CD4-positive, CD25-positive, alpha-beta regulatory T cell (primary cell): ENCODE measurements around the gene CEP112. TPM values are rescaled to one million over a fixed set of nuclear protein-coding genes. Genes with fewer than 3 reads are reported as not detected.

Experiments
- ATAC-seq, 2 donors: fragments of 150-1000 bp; cut with Tn5 transposase; one replicate each; pipeline ENCODE4 v1.10.0; 2021; ENCODE audit warnings: low read depth in 2 of 2, moderate number of reproducible peaks in 2 of 2, moderate library complexity in 1 of 2
- DNase-seq, 3 donors: peaks; one replicate each; pipeline versions ENCODE4 v3.0.0 to v3.0.0-alpha.2; 2012 to 2022; ENCODE audit warnings: mixed read lengths in 1 of 3
- H3K27ac ChIP-seq: one replicate; pipeline ENCODE4 v1.7.0; 2013; ENCODE audit warnings: mild to moderate bottlenecking, low read length; ENCODE audit not compliant: insufficient read depth, poor library complexity, severe bottlenecking
- H3K27me3 ChIP-seq: one replicate; pipeline ENCODE4 v1.7.0; 2013; ENCODE audit warnings: low read length; ENCODE audit not compliant: control insufficient read depth, insufficient read depth
- H3K36me3 ChIP-seq: one replicate; pipeline ENCODE4 v1.7.0; 2013; ENCODE audit warnings: mild to moderate bottlenecking, low read length, moderate library complexity; ENCODE audit not compliant: control insufficient read depth, insufficient read depth
- H3K4me1 ChIP-seq: 2 replicates; pipeline ENCODE4 v1.7.0; 2013; ENCODE audit warnings: mild to moderate bottlenecking, low read length; ENCODE audit not compliant: insufficient read depth, control insufficient read depth, poor library complexity, severe bottlenecking
- H3K4me3 ChIP-seq: one replicate; pipeline ENCODE4 v1.7.0; 2013; ENCODE audit warnings: low read depth, mild to moderate bottlenecking, low read length, moderate library complexity
- H3K9me3 ChIP-seq, 2 experiments: 1 replicate in 1 of 2; 2 replicates in 1 of 2; pipeline ENCODE4 v1.7.0; 2013; ENCODE audit warnings: low read length in 2 of 2, mild to moderate bottlenecking in 1 of 2, moderate library complexity in 1 of 2; ENCODE audit not compliant: control insufficient read depth in 2 of 2
- H3K27ac Mint-ChIP-seq, 3 donors: one replicate each; pipeline ENCODE4 v1.8.0; 2020 to 2022; ENCODE audit warnings: mild to moderate bottlenecking in 3 of 3, mixed read lengths in 3 of 3, moderate library complexity in 2 of 3
- H3K27me3 Mint-ChIP-seq: one replicate; pipeline ENCODE4 v1.8.0; 2022; ENCODE audit warnings: mild to moderate bottlenecking, mixed read lengths
- H3K36me3 Mint-ChIP-seq: one replicate; pipeline ENCODE4 v1.8.0; 2020; ENCODE audit warnings: mixed read lengths
- H3K4me1 Mint-ChIP-seq, 4 donors: one replicate each; pipeline ENCODE4 v1.8.0; 2020 to 2022; ENCODE audit warnings: mixed read lengths in 4 of 4, mild to moderate bottlenecking in 1 of 4
- H3K4me3 Mint-ChIP-seq, 4 donors: one replicate each; pipeline ENCODE4 v1.8.0; 2020 to 2022; ENCODE audit warnings: mild to moderate bottlenecking in 4 of 4, mixed read lengths in 4 of 4, moderate library complexity in 3 of 4
- H3K9me3 Mint-ChIP-seq, 7 donors: one replicate each; pipeline ENCODE4 v1.8.0; 2020 to 2022; ENCODE audit warnings: mixed read lengths in 7 of 7, mild to moderate bottlenecking in 3 of 7, moderate library complexity in 2 of 7
- polyA plus RNA-seq, 4 donors: library from polyadenylated mRNA; unstranded; fragments of 300-500 nt; fragmentation: Illumina TruSeq; gene quantifications; one replicate each; pipeline ENCODE4 v1.2.3, GENCODE V29; 2021
- total RNA-seq: library from RNA; stranded (reverse); gene quantifications from one replicate; pipeline ENCODE4 v1.2.3, GENCODE V29; 2022

CEP112 gene
- total and polyA plus RNA-seq, 5 donors from 2014 or later: 0.15 to 2.3 (median 0.54) TPM; not detected in 1

DNA sequence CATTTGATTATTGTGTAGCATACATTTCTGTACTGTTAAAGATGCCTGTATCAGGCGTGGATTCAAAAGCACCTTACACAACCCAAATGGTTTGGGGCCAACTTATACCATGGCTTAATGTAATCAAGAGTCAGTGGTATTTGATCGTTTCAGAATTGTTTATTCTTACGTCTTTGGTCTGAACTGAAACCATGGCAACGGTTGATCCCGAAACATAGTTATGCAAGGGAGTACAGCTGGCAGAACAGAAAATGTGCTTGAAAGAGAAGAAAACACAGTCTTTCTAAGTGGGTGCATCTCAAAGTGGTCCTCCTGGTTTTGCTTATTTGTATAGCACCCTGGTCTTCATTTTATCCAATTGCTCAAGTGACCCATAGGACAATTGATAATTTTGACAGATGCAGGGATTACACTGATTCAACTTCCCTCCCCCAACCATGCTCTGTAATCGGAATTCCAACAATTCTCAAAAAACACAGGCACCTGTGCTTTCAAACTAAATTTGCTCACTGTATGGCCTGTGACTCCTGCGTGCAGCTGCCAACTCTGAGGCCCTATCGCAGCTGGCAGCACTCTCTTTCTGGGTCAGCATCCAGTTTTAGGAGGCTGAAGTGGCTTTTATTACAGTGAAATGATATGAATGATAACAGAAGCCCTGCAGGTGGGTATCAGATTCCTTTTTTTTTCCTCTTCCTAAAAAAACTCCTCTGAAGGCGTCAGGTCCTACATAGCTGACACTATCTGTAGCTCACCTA is 553.5 kb downstream of the CEP112 start:
- Mint-ChIP-seq H3K27ac (no peak overlapping the region), H3K4me1 (no peaks in the 10 kb centered on the region), H3K9me3 (peaks cover 0 to 11% (median 2%) of the 10 kb centered on the region in 7 donors), H3K4me3 (no peak overlapping the region), H3K27me3 (peaks cover 4% of the 10 kb centered on the region), H3K36me3 (no peaks in the 10 kb centered on the region)
- Histone ChIP-seq H3K4me3 (no peak overlapping the region), H3K9me3 (peaks cover 0 to 6% of the 10 kb centered on the region in 2 experiments), H3K27ac (no peak overlapping the region), H3K4me1 (no peaks in the 10 kb centered on the region), H3K36me3 (no peaks in the 10 kb centered on the region), H3K27me3 (no peaks in the 10 kb centered on the region)
- ATAC-seq (no peak), DNase-seq (no peak)

- no peak overlapping the region for H3K4me3 ChIP-seq
- DNase-seq (no peak), ATAC-seq (no peak)
- Mint-ChIP-seq H3K4me3 (no peak overlapping the region), H3K4me1 (peaks cover 0 to 2% (median 0%) of the 10 kb centered on the region in 4 donors), H3K36me3 (no peaks in the 10 kb centered on the region), H3K27me3 (peaks cover 4% of the 10 kb centered on the region), H3K27ac (peak overlapping the region in 1 of 3 donors; percentile 2), H3K9me3 (peaks cover 0 to 11% (median 2%) of the 10 kb centered on the region in 7 donors)
- H3K9me3 ChIP-seq: peaks cover 0 to 6% of the 10 kb centered on the region in 2 experiments
- no peak overlapping the region for H3K27ac ChIP-seq
- H3K36me3 ChIP-seq: no peaks in the 10 kb centered on the region
- H3K4me1 ChIP-seq: no peaks in the 10 kb centered on the region
- no peaks in the 10 kb centered on the region for H3K27me3 ChIP-seq
Measured at GRCh38 chr17:65637786-65638185, 554.1 kb downstream of the CEP112 start.

GRCh38 chr17:65634533-65634932 is 557.4 kb downstream of the CEP112 start:
- no peak overlapping the region for H3K4me3 ChIP-seq
- peaks cover 0 to 2% (median 0%) of the 10 kb centered on the region in 4 donors for H3K4me1 Mint-ChIP-seq
- H3K4me3 Mint-ChIP-seq: no peak overlapping the region
- ATAC-seq (no peak), DNase-seq (no peak)
- H3K9me3 Mint-ChIP-seq: peaks cover 0 to 2% (median 0%) of the 10 kb centered on the region in 7 donors
- H3K27ac ChIP-seq: no peak overlapping the region
- peaks cover 4% of the 10 kb centered on the region for H3K27me3 Mint-ChIP-seq
- H3K4me1 ChIP-seq: no peaks in the 10 kb centered on the region
- H3K27ac Mint-ChIP-seq: no peak overlapping the region
- H3K27me3 ChIP-seq: no peaks in the 10 kb centered on the region
- no peaks in the 10 kb centered on the region for H3K36me3 ChIP-seq
- no peaks in the 10 kb centered on the region for H3K36me3 Mint-ChIP-seq
- no peaks in the 10 kb centered on the region for H3K9me3 ChIP-seq

DNA sequence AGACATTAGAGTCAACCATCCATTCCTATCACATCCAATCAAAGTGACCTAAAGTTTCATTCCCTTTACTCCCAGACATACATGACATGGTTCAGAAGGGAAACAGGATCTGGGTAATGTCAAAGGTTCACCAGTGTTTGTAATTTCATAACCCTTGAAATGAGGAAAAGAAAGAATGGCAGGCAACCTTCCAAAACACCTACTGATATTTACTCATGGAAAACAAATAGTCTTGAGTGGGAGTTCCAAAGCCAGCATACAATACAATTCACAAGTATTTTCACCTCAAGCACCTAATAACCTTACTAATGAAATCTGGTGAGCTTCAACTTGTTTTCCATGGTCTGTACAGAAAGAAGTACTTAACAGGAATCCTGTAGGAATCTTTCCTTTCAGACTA is 557.9 kb downstream of the CEP112 start:
- no peak overlapping the region for H3K27ac Mint-ChIP-seq
- Histone ChIP-seq H3K9me3 (no peaks in the 10 kb centered on the region), H3K27ac (no peak overlapping the region), H3K4me1 (no peaks in the 10 kb centered on the region), H3K4me3 (no peak overlapping the region), H3K36me3 (no peaks in the 10 kb centered on the region), H3K27me3 (no peaks in the 10 kb centered on the region)
- no peak for DNase-seq
- H3K4me3 Mint-ChIP-seq: no peak overlapping the region
- H3K36me3 Mint-ChIP-seq: no peaks in the 10 kb centered on the region
- H3K9me3 Mint-ChIP-seq: peaks cover 0 to 2% (median 0%) of the 10 kb centered on the region in 7 donors
- peaks cover 0 to 2% (median 0%) of the 10 kb centered on the region in 4 donors for H3K4me1 Mint-ChIP-seq
- ATAC-seq: no peak
- H3K27me3 Mint-ChIP-seq: peaks cover 4% of the 10 kb centered on the region

- peaks cover 7% of the 10 kb centered on the region for H3K27me3 Mint-ChIP-seq
- Histone ChIP-seq H3K27ac (no peak overlapping the region), H3K36me3 (no peaks in the 10 kb centered on the region), H3K4me1 (no peaks in the 10 kb centered on the region), H3K4me3 (no peak overlapping the region), H3K27me3 (no peaks in the 10 kb centered on the region), H3K9me3 (no peaks in the 10 kb centered on the region)
- peaks cover 0 to 2% (median 0%) of the 10 kb centered on the region in 4 donors for H3K4me1 Mint-ChIP-seq
- no peak for DNase-seq
- peaks cover 0 to 2% (median 0%) of the 10 kb centered on the region in 7 donors for H3K9me3 Mint-ChIP-seq
- no peaks in the 10 kb centered on the region for H3K36me3 Mint-ChIP-seq
- H3K27ac Mint-ChIP-seq: peak overlapping the region in 1 of 3 donors; percentile 36
- no peak overlapping the region for H3K4me3 Mint-ChIP-seq
- no peak for ATAC-seq
Measured at GRCh38 chr17:65633146-65633881, 558.6 kb downstream of the CEP112 start.

DNA sequence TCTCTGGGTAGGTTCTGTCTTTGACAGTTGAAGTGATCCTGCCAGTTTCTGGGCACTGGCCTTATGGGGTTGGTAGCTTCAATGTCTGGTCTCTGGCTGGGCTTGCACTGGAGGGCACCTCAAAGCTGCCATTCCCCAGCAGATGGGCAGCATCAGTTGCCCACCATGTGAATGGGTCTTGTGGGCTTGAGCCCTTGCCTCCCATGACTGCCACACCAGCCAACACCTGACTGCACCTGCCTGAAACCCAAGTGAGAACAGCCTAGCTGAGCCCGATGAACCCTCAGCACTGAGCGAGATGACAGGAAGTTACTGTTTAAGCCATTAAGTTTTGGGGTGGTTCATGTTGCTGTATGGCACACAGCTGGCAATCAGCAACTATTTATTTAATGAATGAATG is 561.4 kb downstream of the CEP112 start:
- peaks cover 7% of the 10 kb centered on the region for H3K27me3 Mint-ChIP-seq
- H3K27ac Mint-ChIP-seq: no peak overlapping the region
- Histone ChIP-seq H3K27me3 (no peaks in the 10 kb centered on the region), H3K9me3 (no peaks in the 10 kb centered on the region), H3K36me3 (no peaks in the 10 kb centered on the region), H3K27ac (no peak overlapping the region), H3K4me1 (no peaks in the 10 kb centered on the region), H3K4me3 (no peak overlapping the region)
- H3K9me3 Mint-ChIP-seq: peaks cover 0 to 2% (median 0%) of the 10 kb centered on the region in 7 donors
- H3K4me1 Mint-ChIP-seq: peaks cover 0 to 2% (median 0%) of the 10 kb centered on the region in 4 donors
- no peak overlapping the region for H3K4me3 Mint-ChIP-seq
- ATAC-seq: no peak
- no peak for DNase-seq
- no peaks in the 10 kb centered on the region for H3K36me3 Mint-ChIP-seq

DNA sequence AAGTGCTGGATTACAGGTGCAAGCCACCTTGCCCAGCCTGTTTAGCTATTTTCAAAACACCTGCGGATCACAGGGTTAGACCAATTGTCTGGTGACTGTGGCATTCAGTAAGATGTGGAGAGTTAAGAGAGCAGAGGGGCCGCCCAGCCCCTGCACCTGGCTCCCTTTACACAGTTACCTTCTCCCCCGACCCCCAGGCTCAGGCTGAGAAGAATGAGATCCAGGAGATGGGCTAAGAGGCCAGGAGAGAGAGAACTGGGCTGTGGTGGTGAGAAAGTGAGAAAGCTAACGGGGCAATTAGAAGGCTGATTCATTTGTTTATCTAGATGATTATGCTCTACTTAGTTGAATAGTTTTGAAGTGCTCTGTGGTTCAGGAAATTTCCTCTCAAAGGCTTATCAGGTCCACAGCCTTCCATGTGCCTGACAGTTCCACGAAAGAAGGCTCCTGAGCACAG is 562.7 kb downstream of the CEP112 start:
- Mint-ChIP-seq H3K27me3 (peaks cover 7% of the 10 kb centered on the region), H3K36me3 (no peaks in the 10 kb centered on the region), H3K4me3 (no peak overlapping the region), H3K4me1 (peaks cover 0 to 2% (median 0%) of the 10 kb centered on the region in 4 donors), H3K27ac (no peak overlapping the region), H3K9me3 (peaks cover 0 to 2% (median 0%) of the 10 kb centered on the region in 7 donors)
- ATAC-seq: no peak
- H3K27ac ChIP-seq: no peak overlapping the region
- H3K4me1 ChIP-seq: no peaks in the 10 kb centered on the region
- no peaks in the 10 kb centered on the region for H3K36me3 ChIP-seq
- no peaks in the 10 kb centered on the region for H3K27me3 ChIP-seq
- DNase-seq: no peak
- no peaks in the 10 kb centered on the region for H3K9me3 ChIP-seq
- no peak overlapping the region for H3K4me3 ChIP-seq
